GM12892 (cell line): Measurements from ENCODE around the gene CCSER2.

Experiments used
- POLR2A ChIP-seq: IDR thresholded peaks from 2 replicates; pipeline ENCODE4 v1.6.1; 2011; ENCODE audit warnings: low read depth, low read length, control low read depth
- POLR2AphosphoS5 ChIP-seq: IDR thresholded peaks from 2 replicates; pipeline ENCODE4 v1.6.1; 2011; ENCODE audit warnings: low read depth, low read length, control low read depth

- no peak for TF ChIP-seq POLR2A
- no peak for TF ChIP-seq POLR2AphosphoS5
These were observed 43.6 kb downstream of the CCSER2 start for GRCh38 chr10:84371944-84372343.
